DOHH2 (cell line): ENCODE data around the gene SRSF12.

ENCODE experiments used
- H3F3A ChIP-seq: fragments of 200-600 bp; sonication (generic), shearing (Covaris generic); 2 replicates; pipeline ENCODE4 v1.6.0; 2016; ENCODE audit warnings: antibody characterized with exemption, mild to moderate bottlenecking; ENCODE audit not compliant: control insufficient read depth, insufficient read depth
- H3K27ac ChIP-seq: fragments of 200-600 bp; sonication (generic); 2 replicates; pipeline ENCODE4 v1.5.1; 2014; ENCODE audit warnings: low read depth, mild to moderate bottlenecking, low read length, moderate library complexity
- H3K27me3 ChIP-seq: fragments of 200-600 bp; sonication (generic); 2 replicates; pipeline ENCODE4 v1.6.1; 2014; ENCODE audit warnings: mild to moderate bottlenecking, low read length, mixed read lengths; ENCODE audit not compliant: control insufficient read depth
- H3K36me3 ChIP-seq: fragments of 200-600 bp; sonication (generic); 2 replicates; pipeline ENCODE4 v1.6.1; 2014; ENCODE audit warnings: mild to moderate bottlenecking, low read length, moderate library complexity, mixed read lengths; ENCODE audit not compliant: control insufficient read depth
- H3K4me1 ChIP-seq: fragments of 200-600 bp; sonication (generic); 2 replicates; pipeline ENCODE4 v1.6.1; 2014; ENCODE audit warnings: mild to moderate bottlenecking, low read length, mixed read lengths; ENCODE audit not compliant: control insufficient read depth
- H3K4me2 ChIP-seq: fragments of 200-600 bp; sonication (generic); 2 replicates; pipeline ENCODE4 v1.6.0; 2014; ENCODE audit warnings: mild to moderate bottlenecking, low read length, moderate library complexity
- H3K4me3 ChIP-seq: fragments of 200-600 bp; sonication (generic); 2 replicates; pipeline ENCODE4 v1.5.1; 2014; ENCODE audit warnings: mild to moderate bottlenecking, low read length, mixed read lengths
- H3K79me2 ChIP-seq: fragments of 200-600 bp; sonication (generic); 2 replicates; pipeline ENCODE4 v1.6.1; 2014; ENCODE audit warnings: mild to moderate bottlenecking, low read length, mixed read lengths; ENCODE audit not compliant: control insufficient read depth
- H3K9me2 ChIP-seq: fragments of 200-600 bp; sonication (generic); replicated peaks from 2 replicates; pipeline ENCODE4 v1.6.1; 2014; ENCODE audit warnings: mild to moderate bottlenecking, low read length, mixed read lengths; ENCODE audit not compliant: control insufficient read depth
- H3K9me3 ChIP-seq: fragments of 200-600 bp; sonication (generic); 2 replicates; pipeline ENCODE4 v1.6.1; 2014; ENCODE audit warnings: antibody characterized with exemption, low read length, mixed read lengths; ENCODE audit not compliant: control insufficient read depth, insufficient read depth
- H4K20me1 ChIP-seq: fragments of 200-600 bp; sonication (generic); 2 replicates; pipeline ENCODE4 v1.6.0; 2014; ENCODE audit warnings: low read depth, mild to moderate bottlenecking, antibody characterized with exemption, low read length, moderate library complexity; ENCODE audit not compliant: control insufficient read depth, insufficient read depth
- CTCF ChIP-seq: fragments of 200-600 bp; sonication (generic); IDR thresholded peaks from one replicate; pipeline ENCODE4 v1.5.1; 2014; ENCODE audit warnings: antibody characterized with exemption, mild to moderate bottlenecking, low read depth, low read length; ENCODE audit not compliant: poor library complexity, severe bottlenecking
- EZH2phosphoT487 ChIP-seq: fragments of 200-600 bp; sonication (generic); IDR thresholded peaks from 2 replicates; pipeline ENCODE4 v1.6.1; 2017; ENCODE audit warnings: borderline replicate concordance, mild to moderate bottlenecking, antibody characterized with exemption, low read length, moderate library complexity, mixed read lengths

SRSF12 gene

GRCh38 chr6:89110284-89110683 lies 7.6 kb downstream of the SRSF12 start:
- no peak overlapping the region for H3K27ac ChIP-seq

DNA sequence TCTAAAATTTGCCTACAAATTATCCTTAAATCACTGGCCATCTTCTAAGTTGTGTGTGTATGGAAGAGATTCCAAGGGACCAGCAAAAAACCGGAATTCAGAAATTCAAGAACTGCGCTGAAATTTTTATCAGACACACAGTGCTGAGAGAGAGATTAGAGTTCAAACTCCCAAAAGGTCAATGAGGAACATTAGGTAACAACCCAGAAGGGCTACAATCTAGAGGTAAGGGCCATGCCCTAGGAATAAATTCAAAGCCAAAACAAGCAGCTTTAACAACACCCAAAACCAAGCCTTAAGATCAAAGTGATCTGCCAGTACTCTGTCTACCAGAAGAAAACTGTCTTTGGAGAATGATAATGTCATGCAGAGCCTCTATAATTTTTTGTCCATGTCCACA lies 17.8 kb downstream of the SRSF12 start:
- H3K4me1 ChIP-seq = no peaks in the 10 kb centered on the region
- no peaks in the 10 kb centered on the region for H3K9me3 ChIP-seq
- no peaks in the 10 kb centered on the region for H3K9me2 ChIP-seq
- H4K20me1 ChIP-seq = no peaks in the 10 kb centered on the region
- H3K79me2 ChIP-seq = no peaks in the 10 kb centered on the region
- TF ChIP-seq EZH2phosphoT487 = no peak
- no peak overlapping the region for H3K4me3 ChIP-seq
- no peak overlapping the region for H3K4me2 ChIP-seq
- no peaks in the 10 kb centered on the region for H3K36me3 ChIP-seq
- no peak overlapping the region for H3K27ac ChIP-seq
- no peaks in the 10 kb centered on the region for H3K27me3 ChIP-seq
- no peaks in the 10 kb centered on the region for H3F3A ChIP-seq

More at GRCh38 chr6:89110284-89110683, 7.6 kb downstream of the SRSF12 start:
- Histone ChIP-seq H3K9me2 (no peaks in the 10 kb centered on the region), H3K36me3 (no peaks in the 10 kb centered on the region), H3K9me3 (no peaks in the 10 kb centered on the region), H3F3A (no peaks in the 10 kb centered on the region), H3K4me1 (no peaks in the 10 kb centered on the region), H4K20me1 (no peaks in the 10 kb centered on the region), H3K4me2 (no peak overlapping the region), H3K27me3 (peaks cover 9% of the 10 kb centered on the region), H3K4me3 (no peak overlapping the region), H3K79me2 (no peaks in the 10 kb centered on the region)
- TF ChIP-seq CTCF (no peak), EZH2phosphoT487 (no peak)

DNA sequence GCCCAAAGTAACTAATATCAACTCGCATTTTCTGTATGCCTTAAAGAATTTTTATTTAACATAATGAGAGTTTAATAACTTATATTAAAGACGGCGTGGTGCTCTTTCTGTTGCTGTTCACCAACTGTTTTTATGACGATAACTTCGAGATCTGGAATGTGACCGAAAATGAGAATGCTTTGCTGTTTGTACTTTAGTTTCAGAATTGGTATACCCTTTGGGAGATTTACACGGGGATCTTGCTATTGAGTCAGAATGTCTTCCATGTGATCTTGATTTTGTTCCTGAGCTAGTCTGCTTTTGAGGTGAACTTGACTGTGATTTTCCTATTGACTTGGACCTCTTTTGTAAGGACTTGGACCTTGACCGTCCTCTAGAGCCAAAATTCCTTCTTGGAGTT lies 19.4 kb downstream of the SRSF12 start:
- Histone ChIP-seq H3K27ac (no peak overlapping the region), H3K9me2 (no peaks in the 10 kb centered on the region), H4K20me1 (no peaks in the 10 kb centered on the region), H3K4me3 (no peak overlapping the region), H3F3A (no peaks in the 10 kb centered on the region), H3K36me3 (no peaks in the 10 kb centered on the region), H3K9me3 (no peaks in the 10 kb centered on the region), H3K27me3 (no peaks in the 10 kb centered on the region), H3K79me2 (no peaks in the 10 kb centered on the region), H3K4me1 (no peaks in the 10 kb centered on the region), H3K4me2 (no peak overlapping the region)
- no peak for TF ChIP-seq CTCF
- TF ChIP-seq EZH2phosphoT487 = no peak

DNA sequence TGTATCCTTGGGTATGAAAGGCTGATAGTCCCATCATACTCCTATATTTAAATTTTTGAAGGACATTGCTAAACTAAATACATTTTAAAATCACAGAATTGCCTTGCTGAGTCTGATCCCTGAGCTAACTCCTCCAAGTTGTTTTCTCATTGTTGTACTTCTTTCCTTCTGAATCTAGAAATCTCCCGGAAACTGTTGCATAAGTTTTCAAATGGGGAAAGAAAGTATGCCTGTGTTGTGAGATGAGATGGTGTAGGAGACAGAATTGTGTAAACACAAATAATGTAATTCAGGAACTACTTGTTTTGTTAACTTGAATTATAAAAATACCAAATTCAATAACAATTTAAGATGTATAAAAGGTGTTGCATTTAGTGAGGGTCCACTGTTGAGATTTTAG lies 30.0 kb downstream of the SRSF12 start:
- Histone ChIP-seq H3K4me2 (no peak overlapping the region), H3K9me3 (no peaks in the 10 kb centered on the region), H4K20me1 (peaks cover 15% of the 10 kb centered on the region; the same call in 1 of the 2 replicates), H3K79me2 (peaks cover 20% of the 10 kb centered on the region), H3K36me3 (peaks cover 31% of the 10 kb centered on the region), H3K9me2 (no peaks in the 10 kb centered on the region), H3K4me1 (peaks cover 7% of the 10 kb centered on the region), H3K27me3 (no peaks in the 10 kb centered on the region), H3K4me3 (no peak overlapping the region), H3K27ac (no peak overlapping the region), H3F3A (peaks cover 13% of the 10 kb centered on the region)
- TF ChIP-seq CTCF = no peak
- no peak for TF ChIP-seq EZH2phosphoT487
